HG03575 (cell line): Measurements from ENCODE around the gene MRFAP1.
"Not testable (repeated sequence)": the region's sequence is repeated elsewhere in the genome, so short reads cannot be mapped to it uniquely, and the experiment has no call there.

Experiments
- ATAC-seq: cut with Tn5 transposase; IDR thresholded peaks from one replicate; pipeline ENCODE4 v1.9.1; 2021; ENCODE audit not compliant: unreplicated experiment, insufficient number of reproducible peaks, low FRiP score; ENCODE audit errors: extremely low read depth

Gene MRFAP1

DNA sequence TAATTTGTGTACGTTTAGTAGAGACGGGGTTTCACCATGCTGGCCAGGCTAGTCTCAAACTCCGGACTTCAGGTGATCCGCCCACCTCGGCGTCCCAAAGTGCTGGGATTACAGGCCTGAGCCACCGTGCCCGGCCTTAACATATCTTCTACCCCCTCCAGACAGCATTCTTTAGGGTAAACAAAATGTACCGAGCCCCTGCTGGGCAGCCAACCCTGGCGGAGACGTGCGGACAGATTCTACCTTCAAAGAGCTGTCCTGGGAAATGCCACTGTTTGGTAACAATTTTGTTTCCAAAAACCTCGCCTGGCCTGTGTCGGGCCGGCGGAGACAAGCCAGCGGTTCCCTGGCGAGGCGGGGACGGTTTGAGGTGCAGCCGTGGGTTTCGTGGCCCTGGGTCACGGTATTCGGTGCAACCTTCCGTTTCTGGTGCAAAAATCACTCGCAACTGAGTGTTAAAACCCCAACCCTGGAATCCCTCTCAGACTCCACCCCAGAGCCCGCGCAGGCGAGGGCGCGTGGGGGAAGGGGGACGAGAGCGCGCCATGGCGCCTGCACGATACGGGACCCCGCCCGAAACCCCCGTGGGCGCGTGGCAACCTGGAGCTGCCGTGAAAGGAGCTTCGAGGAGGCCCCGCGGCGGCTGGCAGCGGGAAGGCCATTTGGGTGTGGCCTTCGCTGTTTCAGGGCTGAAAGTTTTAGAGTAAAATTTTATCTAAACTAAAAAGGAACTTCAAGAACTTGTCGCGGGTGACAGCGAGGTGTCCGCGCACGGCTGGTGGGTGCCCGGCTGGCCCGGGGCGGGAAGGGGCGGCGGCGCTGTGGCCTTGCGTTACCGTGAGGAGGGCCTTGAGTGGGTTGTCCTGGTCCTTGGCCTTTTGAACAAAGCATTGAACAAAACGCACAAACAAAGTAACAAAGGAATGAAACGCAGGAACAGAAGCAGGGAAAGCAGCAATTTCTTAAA is 17.0 kb downstream of the MRFAP1 start:
- ATAC-seq = no peak

DNA sequence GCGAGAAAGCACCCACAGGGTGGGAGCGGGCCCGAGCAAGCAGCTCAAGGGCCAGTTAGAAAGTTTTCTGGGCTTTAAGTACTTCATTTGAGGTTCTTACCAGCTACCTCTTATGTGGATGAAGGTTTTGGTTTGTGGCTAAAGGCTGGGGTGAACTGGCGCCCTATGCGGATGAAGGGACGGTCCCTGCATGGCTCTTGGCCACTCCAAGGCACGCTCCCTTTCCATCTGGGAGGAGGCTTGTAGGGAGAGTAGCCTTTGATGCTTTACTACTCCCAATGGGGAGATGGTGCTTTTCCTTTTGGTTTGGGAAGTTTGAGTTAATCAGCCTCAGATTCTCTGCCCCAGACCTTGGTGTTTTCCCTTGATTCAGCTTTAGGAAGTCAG is 17.7 kb downstream of the MRFAP1 start:
- ATAC-seq = no peak

DNA sequence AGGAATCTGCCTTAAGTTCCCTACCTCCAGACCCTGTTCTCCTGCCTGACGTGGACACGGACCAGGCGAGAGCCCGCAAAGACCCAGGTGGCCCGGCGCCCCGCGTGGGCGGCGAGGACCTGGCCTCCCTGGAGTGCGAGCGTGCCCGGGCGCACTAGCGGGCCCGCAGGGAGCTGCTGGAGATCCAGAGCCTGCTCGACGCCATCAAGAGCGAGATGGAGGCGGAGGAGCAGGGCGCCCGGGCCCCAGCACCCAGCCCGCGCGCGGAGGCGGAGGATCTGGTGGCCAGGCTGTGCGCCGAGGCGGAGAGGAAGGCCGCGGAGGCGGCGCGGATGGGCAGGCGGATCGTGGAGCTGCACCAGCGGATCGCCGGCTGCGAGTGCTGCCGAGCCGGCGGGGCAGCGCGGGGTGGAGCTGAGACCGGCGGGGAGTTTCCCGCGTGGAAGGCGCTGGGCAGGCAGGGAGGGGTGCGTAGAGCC is 18.2 kb downstream of the MRFAP1 start:
- ATAC-seq = no peak

DNA sequence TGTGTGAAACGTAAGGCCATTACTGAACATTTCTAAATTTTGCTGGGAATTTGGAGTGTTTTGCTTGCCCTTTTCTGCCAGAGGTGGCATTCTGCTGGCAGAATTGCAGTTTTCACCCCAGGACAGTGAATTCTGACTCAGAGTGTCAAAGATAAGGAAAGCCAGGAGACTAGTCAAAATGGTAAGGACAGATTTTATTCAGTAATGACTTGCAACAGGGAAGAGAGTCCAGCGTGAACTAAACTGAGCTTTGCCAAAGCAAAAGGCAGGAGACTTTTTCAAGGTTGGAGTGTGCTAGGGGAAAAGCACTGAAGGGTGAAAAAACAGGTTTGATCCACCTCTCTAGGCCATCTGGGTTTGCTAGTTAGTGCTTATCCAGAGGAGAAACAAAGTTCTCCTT is 19.4 kb downstream of the MRFAP1 start:
- ATAC-seq = no peak

DNA sequence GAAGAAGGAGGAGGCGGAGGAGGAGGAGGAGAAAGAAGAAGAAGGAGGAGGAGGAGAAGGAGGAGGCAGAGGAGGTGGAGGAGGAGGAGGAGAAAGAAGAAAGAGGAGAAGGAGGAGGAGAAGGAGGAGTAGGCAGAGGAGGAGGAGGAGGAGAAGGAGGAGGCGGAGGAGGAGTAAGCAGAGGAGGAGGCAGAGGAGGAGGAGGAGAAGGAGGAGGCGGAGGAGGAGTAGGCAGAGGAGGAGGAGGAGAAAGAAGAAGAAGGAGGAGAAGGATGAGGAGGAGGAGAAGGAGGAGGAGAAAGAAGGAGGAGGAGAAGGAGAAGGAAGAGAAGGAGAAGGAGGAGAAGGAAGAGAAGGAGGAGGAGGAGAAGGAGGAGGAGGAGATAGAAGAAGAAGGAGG is 19.9 kb downstream of the MRFAP1 start:
- no peak for ATAC-seq

DNA sequence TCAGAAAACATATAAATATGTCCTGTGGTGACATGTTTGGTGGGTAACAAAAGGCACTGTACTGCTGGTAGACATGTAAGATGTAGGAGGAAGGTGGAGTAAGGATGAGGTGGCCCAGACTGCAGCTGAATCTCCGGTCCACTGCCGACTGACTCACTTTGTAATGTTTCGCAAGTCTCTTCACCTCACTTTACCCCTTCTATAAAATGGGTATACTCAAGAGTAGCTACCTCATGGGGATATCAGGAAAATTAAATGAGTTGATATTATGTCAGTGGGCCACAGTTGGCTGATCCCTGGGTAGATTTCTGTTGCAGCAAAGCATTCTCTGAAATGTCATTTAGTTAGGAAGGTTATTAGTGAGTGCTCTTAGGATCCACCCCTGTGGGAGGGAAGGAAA is 22.1 kb downstream of the MRFAP1 start:
- ATAC-seq = no peak

DNA sequence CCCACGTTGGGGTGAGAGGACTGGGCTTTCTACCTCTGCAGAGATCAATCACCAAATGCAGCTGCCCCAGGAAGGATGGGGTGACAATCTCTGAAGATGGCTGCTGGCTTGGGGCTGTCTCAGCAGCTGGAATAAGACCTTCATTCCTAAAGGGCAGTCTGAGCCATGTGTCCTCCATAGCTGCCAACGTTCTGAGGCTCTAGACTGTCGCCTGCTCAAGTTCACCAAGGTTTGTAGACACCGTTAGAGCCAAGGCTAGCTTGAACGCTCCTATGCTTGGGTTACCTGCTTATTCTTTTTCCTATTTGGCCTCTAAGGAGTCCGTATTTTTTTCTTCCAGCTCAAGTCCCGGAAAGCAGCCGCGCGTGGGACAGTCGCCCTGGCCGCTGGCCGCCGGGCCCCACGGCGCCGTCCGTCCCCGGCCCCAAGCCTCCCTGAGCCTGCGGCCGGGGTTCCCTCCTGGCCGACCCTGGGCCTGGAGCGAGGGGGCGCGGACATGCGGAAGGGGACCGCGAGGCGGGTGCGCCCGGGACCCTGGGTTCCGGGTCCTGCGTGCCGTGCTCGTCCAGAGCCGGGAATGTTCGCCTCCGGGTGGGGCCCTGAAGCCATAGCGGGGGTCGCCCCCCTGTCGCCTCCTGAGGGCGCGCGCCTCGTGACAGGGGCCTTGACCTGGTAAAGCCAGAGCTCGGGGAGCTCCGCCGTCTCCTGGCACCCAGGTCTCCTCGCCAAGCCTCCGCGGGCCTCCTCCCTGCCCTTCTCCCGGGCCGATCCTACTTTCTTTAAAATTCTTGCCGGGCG is 23.3 kb downstream of the MRFAP1 start:
- no peak for ATAC-seq

DNA sequence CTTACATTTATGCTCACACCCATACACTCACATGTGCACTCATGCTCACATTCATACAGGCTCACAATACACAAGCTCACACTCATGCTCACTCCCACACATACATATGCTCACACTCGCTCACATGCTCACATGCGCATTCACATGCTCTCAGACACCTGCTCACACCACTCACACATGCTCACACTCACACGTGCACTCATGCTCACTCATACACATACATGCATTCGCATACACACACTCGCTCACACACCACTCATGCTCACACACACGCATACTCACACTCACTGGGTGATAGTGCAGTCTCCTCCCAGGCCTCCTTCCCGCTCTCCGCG is 24.8 kb downstream of the MRFAP1 start:
- ATAC-seq = no peak

DNA sequence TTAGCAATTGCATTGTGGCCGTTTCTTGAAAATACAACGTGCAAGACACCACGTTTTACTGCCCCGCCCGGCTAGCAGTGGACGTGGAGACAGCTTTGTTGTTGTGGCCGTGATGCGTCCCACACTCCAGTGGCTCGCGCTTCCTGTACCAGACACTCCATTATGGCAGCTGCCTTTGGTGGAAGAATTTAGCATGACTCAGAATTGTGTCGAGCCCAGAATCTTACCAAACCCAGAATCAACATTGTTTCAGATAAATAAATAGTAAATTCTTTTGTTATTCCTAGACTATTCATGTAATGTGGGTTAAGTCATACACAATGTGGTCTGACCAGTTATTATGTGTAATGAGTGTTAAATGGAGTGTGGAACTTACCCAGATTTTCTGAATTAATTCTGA is 27.9 kb downstream of the MRFAP1 start:
- ATAC-seq = no peak

DNA sequence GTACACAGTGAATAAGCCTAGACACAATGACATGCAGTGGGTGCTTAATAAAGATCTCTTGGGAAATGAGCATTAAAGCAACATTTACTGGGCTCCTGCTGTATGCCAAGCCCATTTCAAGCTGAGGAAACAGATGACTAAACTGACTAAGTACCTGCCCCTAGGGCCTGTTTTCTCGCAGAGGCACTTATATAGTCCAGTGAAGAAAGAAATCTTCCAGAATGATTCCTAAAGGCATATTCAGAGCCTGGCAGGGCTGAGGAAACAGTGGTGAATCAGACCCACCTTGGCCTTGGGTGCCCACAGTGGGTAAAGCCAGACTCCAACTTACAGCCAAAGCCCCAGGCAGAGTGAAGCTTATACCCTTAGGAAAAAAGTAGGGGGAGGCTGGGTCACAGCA is 31.2 kb downstream of the MRFAP1 start:
- no peak for ATAC-seq

DNA sequence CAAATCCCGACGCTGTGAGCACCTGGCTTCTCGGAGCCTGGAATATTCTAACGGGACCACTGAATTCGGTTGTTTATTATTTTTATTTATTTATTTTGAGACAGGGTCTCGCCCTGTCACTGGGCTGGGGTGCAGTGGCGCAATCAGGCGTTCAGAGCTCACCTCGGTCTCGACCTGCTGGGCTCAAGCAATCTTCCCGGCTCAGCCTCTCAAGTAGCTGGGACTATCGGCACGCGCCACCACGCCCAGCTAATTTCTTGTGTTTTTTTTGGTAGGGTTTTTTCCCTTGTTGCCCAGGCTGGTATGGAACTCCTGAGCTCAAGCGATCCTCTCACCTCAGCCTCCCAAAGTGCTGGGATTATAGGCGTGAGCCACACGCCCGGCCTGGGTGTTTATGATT is 31.6 kb downstream of the MRFAP1 start:
- ATAC-seq = no peak

DNA sequence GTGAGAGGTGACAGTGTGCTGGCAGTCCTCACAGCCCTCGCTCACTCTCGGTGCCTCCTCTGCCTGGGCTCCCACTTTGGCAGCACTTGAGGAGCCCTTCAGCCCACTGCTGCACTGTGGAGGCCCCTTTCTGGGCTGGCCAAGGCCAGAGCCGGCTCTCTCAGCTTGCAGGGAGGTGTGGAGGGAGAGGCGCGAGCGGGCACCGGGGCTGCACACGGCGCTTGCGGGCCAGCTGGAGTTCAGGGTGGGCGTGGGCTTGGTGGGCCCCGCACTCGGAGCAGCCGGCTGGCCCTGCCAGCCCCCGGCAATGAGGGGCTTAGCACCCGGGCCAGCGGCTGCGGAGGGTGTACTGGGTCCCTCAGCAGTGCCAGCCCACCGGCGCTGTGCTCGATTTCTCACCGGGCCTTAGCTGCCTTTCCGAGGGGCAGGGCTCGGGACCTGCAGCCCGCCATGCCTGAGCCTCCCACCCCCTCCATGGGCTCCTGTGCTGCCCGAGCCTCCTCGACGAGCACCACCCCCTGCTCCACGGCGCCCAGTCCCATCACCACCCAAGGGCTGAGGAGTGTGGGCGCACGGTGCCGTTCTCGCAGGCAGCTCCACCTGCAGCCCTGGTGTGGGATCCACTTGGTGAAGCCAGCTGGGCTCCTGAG is 32.2 kb downstream of the MRFAP1 start:
- not testable (repeated sequence) for ATAC-seq

DNA sequence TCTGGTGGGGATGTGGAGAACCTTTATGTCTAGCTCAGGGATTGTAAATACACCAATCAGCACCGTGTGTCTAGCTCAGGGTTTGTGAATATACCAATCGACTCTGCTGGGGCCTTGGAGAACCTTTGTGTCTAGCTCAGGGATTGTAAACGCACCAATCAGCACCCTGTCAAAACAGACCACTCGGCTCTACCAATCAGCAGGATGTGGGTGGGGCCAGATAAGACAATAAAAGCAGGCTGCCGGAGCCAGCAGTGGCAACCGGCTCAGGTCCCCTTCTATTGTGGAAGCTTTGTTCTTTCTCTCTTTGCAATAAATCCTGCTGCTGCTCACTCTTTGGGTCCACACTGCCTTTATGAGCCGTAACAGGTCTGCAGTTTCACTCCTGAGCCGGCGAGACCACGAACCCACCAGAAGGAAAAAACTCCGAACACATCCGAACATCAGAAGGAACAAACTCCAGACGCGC is 32.7 kb downstream of the MRFAP1 start:
- not testable (repeated sequence) for ATAC-seq

DNA sequence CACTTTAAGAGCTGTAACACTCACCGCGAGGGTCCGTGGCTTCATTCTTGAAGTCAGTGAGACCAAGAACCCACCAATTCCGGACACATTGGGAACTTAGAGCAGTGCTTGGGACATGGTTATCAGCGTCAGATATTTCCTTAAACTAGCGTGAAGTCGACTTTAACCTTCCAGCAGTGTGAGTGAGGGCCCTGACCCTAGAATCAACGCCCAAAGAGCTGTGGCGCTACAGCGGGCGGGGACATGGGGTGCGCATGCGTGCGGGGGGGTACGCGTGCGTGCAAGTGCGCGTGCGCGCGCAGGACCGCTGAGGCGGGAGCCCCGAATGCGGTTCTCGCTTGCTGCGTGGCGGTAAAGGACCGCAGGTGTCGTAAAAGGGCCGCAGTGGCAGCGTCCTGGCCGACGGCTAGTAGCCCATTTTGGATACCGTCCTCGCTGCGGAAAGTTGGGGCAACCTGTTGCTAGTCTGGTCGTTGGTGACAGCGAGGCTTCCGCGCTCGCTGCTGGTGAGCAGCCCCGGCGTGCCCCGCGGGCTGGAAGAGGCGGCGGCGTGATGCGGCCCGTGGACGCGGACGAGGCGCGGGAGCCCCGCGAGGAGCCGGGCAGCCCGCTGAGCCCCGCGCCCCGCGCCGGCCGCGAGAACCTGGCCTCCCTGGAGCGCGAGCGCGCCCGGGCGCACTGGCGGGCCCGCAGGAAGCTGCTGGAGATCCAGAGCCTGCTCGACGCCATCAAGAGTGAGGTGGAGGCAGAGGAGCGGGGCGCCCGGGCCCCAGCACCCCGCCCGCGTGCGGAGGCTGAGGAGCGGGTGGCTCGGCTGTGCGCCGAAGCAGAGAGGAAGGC is 33.4 kb downstream of the MRFAP1 start:
- ATAC-seq = no peak

DNA sequence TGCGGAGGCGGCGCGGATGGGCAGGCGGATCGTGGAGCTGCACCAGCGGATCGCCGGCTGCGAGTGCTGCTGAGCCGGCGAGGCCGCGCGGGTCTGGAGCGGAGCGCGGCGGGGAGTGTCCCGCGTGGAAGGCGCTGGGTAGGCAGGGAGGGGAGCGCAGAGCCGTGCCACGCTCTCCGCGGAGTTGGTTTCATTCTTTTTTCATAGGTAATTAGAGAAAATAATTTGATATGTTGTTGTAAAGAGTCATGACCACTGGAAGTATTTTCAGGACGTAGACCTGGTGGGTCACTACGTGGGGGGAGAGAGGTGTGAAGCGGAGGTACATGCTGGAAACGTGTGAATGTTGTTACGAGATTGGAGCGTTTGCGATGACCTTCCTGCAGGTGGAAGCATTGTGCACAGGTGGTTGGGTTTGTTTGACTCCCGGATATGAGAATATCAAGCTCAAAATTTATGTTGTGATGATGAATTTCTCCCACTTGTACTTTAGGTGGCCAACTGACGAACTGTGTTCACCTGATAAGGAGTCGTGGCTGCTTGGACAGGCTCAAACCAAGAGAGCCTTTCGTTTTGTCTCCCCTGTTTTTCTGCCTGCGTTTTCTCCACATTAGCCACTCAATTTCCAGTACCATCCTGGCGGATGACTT is 34.1 kb downstream of the MRFAP1 start:
- ATAC-seq = no peak

DNA sequence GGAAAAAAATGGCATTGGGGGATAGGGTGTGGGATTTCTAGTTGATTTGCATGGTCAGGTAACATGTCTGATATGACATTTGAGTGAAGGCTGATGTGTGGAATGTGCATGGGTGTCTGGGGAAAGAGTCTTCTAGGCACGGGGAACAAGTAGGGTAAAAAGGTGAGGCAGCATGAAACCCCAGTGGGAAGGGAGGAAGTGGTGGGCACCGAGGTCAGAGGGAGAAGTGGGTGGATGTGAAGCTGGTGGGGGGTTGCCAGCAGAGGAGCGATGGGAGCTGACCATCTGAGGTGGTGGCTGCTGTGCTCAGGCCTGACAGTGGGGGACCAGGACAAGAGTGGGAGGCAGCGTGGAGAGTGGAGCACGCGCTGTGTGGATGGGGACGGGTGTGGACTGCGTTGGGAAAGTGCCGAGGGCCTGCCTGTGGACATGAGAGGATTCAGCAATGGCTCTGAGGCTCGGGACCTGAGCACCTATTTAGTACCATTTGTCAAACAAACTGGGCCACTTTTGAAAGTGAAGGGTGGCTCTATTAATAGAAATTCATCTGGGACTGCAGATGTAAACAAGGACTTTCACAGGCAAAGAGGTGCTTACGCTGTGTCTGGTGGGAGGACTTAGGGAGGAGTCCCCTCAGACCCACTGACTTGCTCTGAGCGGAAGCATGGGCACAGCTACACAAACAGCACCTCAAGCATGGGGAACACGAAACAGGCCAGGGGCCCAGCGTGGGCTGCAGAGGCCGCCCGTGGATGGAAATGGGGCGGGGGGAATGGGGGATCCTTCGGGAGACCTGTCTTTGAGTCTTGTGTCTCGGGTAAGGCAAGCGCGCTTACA is 36.5 kb downstream of the MRFAP1 start:
- no peak for ATAC-seq

DNA sequence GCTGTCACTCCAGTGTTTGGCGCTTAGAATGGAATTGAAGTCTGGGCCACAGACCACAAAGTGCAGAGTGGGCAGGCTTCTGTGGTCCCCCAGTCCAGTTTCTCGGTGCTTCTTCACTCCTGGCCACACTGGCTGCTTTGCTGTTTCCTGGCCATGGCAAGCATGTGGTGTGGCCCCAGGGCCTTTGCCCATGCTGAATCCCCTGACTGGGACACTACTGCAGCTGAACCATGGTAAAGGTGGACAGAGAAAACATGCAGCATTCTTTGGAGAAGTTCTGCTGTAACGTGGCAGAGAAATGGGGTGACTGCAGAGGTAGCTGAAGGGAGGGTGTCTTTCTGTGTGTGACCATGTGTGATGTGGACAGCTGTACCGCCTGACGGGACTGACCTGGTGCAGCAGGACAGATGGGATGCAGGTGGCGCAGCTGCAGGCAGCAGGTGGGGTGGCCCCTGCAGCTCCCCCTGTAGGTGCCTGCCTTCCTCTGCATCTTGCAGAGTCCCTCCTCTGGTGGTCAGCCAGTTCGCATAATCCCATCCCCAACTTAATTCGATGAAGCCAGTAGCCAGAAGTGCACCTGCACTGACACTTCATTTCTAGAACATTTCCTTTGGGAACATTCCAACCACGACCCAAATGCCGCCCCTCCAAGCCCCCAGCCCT is 40.0 kb downstream of the MRFAP1 start:
- no peak for ATAC-seq
